ENCODE data around the gene KRTAP10-8.

KRTAP10-8 gene

GRCh38 chr21:44594406-44594916, 17.4 kb upstream of the KRTAP10-8 start:
- no peaks in the 10 kb centered on the region for H3K27me3 ChIP-seq (ENCODE audit: insufficient read depth, poor library complexity, severe bottlenecking)
- no peaks in the 10 kb centered on the region for H3K4me1 ChIP-seq (ENCODE audit: insufficient read depth, poor library complexity, severe bottlenecking)
- ATAC-seq (ENCODE audit: low read depth) (no peak), DNase-seq (ENCODE audit: low spot score) (no peak)
- TF ChIP-seq CTCF (IDR thresholded peaks at IDR 0.05; ENCODE audit: poor library complexity, severe bottlenecking): no peak
- no peaks in the 10 kb centered on the region for H3K9me3 ChIP-seq (ENCODE audit: severe bottlenecking)
- H3K36me3 ChIP-seq (ENCODE audit: low read depth): no peaks in the 10 kb centered on the region
- H3K4me3 ChIP-seq (ENCODE audit: severe bottlenecking): no peak overlapping the region
- no peak overlapping the region for H3K27ac ChIP-seq (ENCODE audit: poor library complexity, severe bottlenecking)

GRCh38 chr21:44595524-44595923, 16.4 kb upstream of the KRTAP10-8 start:
- Histone ChIP-seq H3K27me3 (ENCODE audit: insufficient read depth, poor library complexity, severe bottlenecking) (no peaks in the 10 kb centered on the region), H3K36me3 (ENCODE audit: low read depth) (no peaks in the 10 kb centered on the region), H3K4me1 (ENCODE audit: insufficient read depth, poor library complexity, severe bottlenecking) (no peaks in the 10 kb centered on the region), H3K4me3 (ENCODE audit: severe bottlenecking) (no peak overlapping the region), H3K9me3 (ENCODE audit: severe bottlenecking) (no peaks in the 10 kb centered on the region), H3K27ac (ENCODE audit: poor library complexity, severe bottlenecking) (no peak overlapping the region)
- DNase-seq (ENCODE audit: low spot score): no peak
- no peak for TF ChIP-seq CTCF (IDR thresholded peaks at IDR 0.05; ENCODE audit: poor library complexity, severe bottlenecking)
- no peak for ATAC-seq (ENCODE audit: low read depth)

GRCh38 chr21:44596068-44596725, 15.7 kb upstream of the KRTAP10-8 start:
- ATAC-seq (ENCODE audit: low read depth) (peak; percentile 84), DNase-seq (ENCODE audit: low spot score) (peak; percentile 38)
- TF ChIP-seq CTCF (IDR thresholded peaks at IDR 0.05; ENCODE audit: poor library complexity, severe bottlenecking): no peak
- H3K36me3 ChIP-seq (ENCODE audit: low read depth): no peaks in the 10 kb centered on the region
- H3K4me1 ChIP-seq (ENCODE audit: insufficient read depth, poor library complexity, severe bottlenecking): no peaks in the 10 kb centered on the region
- no peak overlapping the region for H3K27ac ChIP-seq (ENCODE audit: poor library complexity, severe bottlenecking)
- no peaks in the 10 kb centered on the region for H3K9me3 ChIP-seq (ENCODE audit: severe bottlenecking)
- H3K4me3 ChIP-seq (ENCODE audit: severe bottlenecking): no peak overlapping the region
- no peaks in the 10 kb centered on the region for H3K27me3 ChIP-seq (ENCODE audit: insufficient read depth, poor library complexity, severe bottlenecking)

- H3K27ac ChIP-seq (ENCODE audit: poor library complexity, severe bottlenecking): no peak overlapping the region
- no peaks in the 10 kb centered on the region for H3K9me3 ChIP-seq (ENCODE audit: severe bottlenecking)
- no peak for TF ChIP-seq CTCF (IDR thresholded peaks at IDR 0.05; ENCODE audit: poor library complexity, severe bottlenecking)
- ATAC-seq (ENCODE audit: low read depth) (no peak), DNase-seq (ENCODE audit: low spot score) (no peak)
- H3K4me3 ChIP-seq (ENCODE audit: severe bottlenecking): no peak overlapping the region
- H3K4me1 ChIP-seq (ENCODE audit: insufficient read depth, poor library complexity, severe bottlenecking): no peaks in the 10 kb centered on the region
- no peaks in the 10 kb centered on the region for H3K27me3 ChIP-seq (ENCODE audit: insufficient read depth, poor library complexity, severe bottlenecking)
- no peaks in the 10 kb centered on the region for H3K36me3 ChIP-seq (ENCODE audit: low read depth)
These were observed 13.8 kb upstream of the KRTAP10-8 start for GRCh38 chr21:44598061-44598460.
